HG02840 (cell line): ENCODE results near the gene MLLT6.

ENCODE experiments used
- ATAC-seq: cut with Tn5 transposase; IDR thresholded peaks from one replicate; pipeline ENCODE4 v1.9.1; 2021; ENCODE audit warnings: mild to moderate bottlenecking, moderate library complexity, moderate number of reproducible peaks; ENCODE audit not compliant: unreplicated experiment, low FRiP score

MLLT6 gene

DNA sequence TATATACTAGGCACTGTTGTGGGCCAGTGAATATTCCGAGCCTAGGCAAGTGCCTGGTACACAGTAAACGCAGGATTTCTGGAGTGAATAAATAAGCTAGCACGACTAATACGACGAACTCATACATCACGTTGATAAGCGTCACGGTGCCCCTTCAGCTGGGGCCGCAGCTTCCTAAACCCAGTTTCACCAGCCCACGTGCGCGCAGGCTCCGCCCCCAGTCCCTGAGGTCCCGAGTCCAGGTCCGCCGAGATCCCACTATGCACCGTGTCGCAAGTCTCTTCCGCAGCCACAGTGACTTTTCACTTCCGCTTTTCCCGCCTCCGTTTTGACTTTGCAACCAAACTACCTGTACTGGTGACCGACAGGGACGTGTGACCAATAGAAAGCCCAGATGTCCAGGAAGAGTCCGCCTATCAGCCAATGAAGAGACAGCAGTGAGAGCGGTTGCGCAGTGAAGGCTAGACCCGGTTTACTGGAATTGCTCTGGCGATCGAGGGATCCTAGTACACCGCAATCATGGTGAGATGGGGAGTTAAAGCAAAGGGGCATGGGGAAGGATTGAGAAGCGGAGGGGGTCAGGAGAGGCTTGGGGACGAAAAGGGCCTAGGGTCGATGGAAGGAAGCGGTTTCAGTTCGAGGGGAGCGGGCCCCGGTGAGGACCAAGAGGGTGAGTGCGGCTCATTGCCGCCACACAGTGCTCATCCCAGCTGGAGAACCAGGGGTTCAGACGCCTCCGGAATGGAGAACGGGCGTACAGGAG, 47.4 kb downstream of the MLLT6 start, which contains the start of gene PSMB3:
PSMB3 (plus strand) TSS at position 434 of the 763 bp plus-strand sequence; CDS start at position 520, 86 bp downstream.
- peak; percentile 89 for ATAC-seq

DNA sequence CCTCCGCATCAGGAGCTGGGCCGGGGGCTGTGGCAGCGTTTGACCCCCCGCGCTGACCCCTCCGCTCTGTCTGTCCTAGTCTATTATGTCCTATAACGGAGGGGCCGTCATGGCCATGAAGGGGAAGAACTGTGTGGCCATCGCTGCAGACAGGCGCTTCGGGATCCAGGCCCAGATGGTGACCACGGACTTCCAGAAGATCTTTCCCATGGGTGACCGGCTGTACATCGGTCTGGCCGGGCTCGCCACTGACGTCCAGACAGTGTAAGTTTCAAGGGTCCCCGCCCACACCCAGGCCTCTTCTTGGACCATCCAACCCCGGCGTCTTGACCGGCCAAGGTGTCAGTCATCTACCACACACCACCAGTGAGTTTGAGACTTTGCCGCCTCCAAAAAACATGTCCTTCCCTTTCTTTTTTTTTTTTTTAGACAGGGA, 48.0 kb downstream of the MLLT6 start:
- no peak for ATAC-seq

DNA sequence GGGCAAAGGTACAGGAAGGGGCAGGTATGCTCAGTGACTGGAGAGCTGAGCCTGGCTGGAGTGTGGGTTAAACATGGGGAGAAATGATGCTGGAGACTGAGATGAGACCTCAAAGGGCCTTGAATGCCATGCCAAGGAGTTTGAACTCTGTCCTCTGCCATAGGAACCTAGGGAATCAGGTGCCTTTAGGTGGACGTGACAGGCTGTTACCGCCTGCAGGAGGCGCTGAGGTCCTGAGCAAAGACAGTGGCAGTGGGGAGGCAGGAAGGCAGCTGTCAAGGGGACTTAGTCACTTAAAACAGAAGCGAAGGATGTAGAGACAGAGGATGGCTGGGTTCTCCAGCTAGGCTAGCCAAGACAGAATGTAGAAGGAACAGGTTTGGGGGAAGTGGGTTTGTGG, 56.5 kb downstream of the MLLT6 start:
- ATAC-seq, result no peak

DNA sequence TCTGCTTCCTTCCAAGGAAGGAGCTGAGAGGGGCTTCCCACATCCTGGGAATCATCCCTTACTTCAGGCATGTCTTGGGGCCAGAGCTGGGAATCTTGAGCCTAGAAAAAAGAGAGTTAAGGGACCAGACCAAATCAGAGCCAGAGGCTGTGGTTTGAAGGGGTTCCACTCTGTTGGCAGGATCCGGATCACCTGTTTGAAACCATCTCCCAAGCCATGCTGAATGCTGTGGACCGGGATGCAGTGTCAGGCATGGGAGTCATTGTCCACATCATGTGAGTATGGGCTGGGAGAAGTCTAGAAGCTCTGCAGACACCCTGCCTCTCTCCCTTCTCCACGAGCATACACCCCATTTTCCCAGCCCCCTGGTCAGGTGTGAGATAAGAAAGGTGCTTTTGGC, 57.2 kb downstream of the MLLT6 start:
- no peak for ATAC-seq

DNA sequence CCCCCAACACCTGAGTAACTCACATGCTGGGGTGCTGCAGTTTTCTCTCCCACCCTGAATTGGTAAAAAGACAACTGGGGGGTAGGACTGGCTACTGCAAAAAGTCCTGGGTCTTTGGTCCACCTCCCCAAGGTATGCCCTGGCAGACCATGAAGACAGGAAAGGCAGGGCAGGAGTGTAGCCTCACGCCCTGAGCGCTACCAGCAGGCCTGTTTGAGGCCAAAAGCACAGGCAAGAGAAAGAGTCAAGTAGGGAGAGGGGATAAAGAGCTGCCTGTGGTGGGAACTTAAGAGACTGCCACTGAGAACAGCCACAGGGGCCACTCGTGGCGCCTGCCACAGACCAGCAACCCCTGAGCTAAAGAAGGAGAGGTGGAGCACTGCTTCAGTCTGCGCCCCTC, 61.3 kb downstream of the MLLT6 start:
- no peak for ATAC-seq

DNA sequence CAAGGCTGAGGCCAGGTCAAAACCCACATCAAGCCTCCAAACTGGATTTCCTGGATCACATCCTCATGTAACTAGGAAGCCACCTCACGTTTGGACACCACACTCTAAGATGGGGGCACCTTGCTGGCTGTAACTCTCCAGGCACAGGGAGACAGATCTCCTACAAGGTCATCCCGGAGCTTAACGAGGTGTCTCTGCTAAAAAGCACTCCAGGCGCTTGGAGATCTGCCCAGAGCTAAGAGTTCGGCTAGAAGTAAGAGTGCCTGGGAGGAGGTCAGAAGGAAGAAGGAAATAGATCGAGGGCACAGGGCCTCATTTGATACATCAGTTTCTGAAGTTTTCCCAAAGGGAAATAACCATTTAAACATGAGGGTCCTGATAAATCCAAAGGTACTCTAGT, 63.3 kb downstream of the MLLT6 start:
- ATAC-seq, result no peak

DNA sequence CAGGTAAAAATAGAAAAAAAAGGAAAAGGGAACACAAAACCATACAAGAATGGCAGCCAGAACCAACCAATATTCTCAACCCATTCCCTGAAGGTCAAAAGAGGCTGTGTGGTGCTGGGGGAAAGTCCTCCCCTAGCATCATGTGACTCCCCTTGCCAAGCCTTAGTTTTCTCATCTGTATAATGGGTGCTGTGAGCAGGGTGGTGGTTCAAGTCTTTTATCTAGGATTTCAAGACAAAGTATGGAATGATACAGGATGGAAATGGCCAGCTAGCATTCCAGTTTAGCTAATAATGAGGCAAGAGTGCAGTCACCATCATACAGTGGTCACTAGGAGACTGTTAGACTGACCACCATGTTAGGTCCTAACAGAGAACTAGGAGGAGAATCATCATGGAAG, 68.2 kb downstream of the MLLT6 start:
- no peak for ATAC-seq

DNA sequence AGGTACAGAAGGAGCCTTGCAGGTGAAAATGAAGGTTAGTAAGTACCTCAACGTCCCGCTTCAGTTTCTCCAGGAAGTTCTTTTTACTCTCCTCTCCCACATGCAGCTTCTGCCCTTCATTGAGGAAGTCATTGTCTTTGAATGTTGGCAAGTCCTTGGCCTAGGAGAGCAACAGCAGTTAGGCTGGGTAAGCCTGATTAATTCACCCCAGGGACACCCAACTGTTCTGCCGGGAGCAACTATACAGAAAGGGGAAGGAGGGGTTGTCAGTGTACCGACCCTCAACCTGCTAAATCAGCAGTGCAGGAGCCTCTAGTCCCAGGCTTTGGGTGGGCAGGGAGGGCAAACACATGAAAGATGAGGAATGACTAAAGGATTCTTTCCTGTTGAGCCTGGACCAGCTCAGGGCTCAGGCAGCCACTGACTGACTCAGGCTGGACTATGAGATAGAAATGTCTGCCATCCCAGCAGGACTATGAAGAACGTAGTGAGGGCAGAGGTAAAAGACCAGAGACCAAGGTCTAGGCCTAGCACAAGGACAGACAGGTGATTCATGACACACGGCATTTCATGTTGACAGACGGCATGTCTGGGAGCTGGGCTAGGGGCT, 72.7 kb downstream of the MLLT6 start:
- no peak for ATAC-seq
